H1 (cell line): ENCODE results near the gene EN2. TPM values are rescaled to one million over a fixed set of nuclear protein-coding genes. Genes with fewer than 3 reads are reported as not detected.

Source experiments
- CTCF ChIA-PET: fragments of 300-600 bp; sonication (Branson Sonifier 250); formaldehyde crosslinking; loops from one replicate; lab custom pipeline; 2021; ENCODE audit not compliant: partially characterized antibody; lab: Charles Lee
- POLR2A ChIA-PET: fragments of 300-600 bp; sonication (Branson Sonifier 250); formaldehyde crosslinking; loops from one replicate; lab custom pipeline; 2021; ENCODE audit warnings: inconsistent platforms; ENCODE audit not compliant: partially characterized antibody; lab: Charles Lee
- DNase-seq, 2 experiments: peaks; one replicate each; pipeline versions ENCODE4 v3.0.0 to v3.0.0-alpha.2; 2010 to 2022; ENCODE audit warnings: low spot score in 2 of 2, low read depth in 1 of 2, mixed read lengths in 1 of 2
- FAIRE-seq: peaks from 2 replicates; lab custom pipeline; 2011; peaks lifted over from hg19 to GRCh38; lab: Jason Lieb, UNC
- H2AFZ ChIP-seq: 2 replicates; pipeline ENCODE4 v1.8.1; 2012; ENCODE audit warnings: low read length, inconsistent platforms
- H2AK5ac ChIP-seq: 2 replicates; pipeline ENCODE4 v1.6.1; 2013; ENCODE audit warnings: low read depth, low read length
- H2BK120ac ChIP-seq: replicated peaks from 2 replicates; pipeline ENCODE3; 2013; ENCODE audit warnings: low read depth, low read length, inconsistent platforms
- H2BK12ac ChIP-seq: 2 replicates; pipeline ENCODE4 v1.6.1; 2013; ENCODE audit warnings: low read depth, low read length
- H2BK15ac ChIP-seq: 2 replicates; pipeline ENCODE4 v1.6.1; 2013; ENCODE audit warnings: low read length
- H2BK20ac ChIP-seq: 2 replicates; pipeline ENCODE4 v1.6.1; 2013; ENCODE audit warnings: low read length
- H2BK5ac ChIP-seq: 2 replicates; pipeline ENCODE4 v1.6.1; 2013; ENCODE audit warnings: low read depth, low read length
- H3K14ac ChIP-seq: 2 replicates; pipeline ENCODE4 v1.6.1; 2013; ENCODE audit warnings: inconsistent platforms; ENCODE audit not compliant: insufficient read length
- H3K18ac ChIP-seq: 2 replicates; pipeline ENCODE4 v1.6.1; 2013; ENCODE audit warnings: low read length; ENCODE audit errors: extremely low read depth
- H3K23ac ChIP-seq: 2 replicates; pipeline ENCODE4 v1.6.1; 2013; ENCODE audit warnings: inconsistent platforms; ENCODE audit not compliant: insufficient read length
- H3K23me2 ChIP-seq: 2 replicates; pipeline ENCODE4 v1.6.1; 2013; ENCODE audit warnings: low read depth, low read length
- H3K27ac ChIP-seq: 2 replicates; pipeline ENCODE4 v1.6.1; 2011; ENCODE audit warnings: low read depth, low read length, inconsistent platforms
- H3K27me3 ChIP-seq, 4 experiments: replicated peaks in 1 of 4; 1 replicate in 1 of 4; 2 replicates in 3 of 4; pipeline versions ENCODE4 v1.6.1 to v1.8.1; 2011 to 2013; ENCODE audit warnings: low read length in 3 of 4, mild to moderate bottlenecking in 3 of 4, inconsistent platforms in 2 of 4, mixed read lengths in 2 of 4, moderate library complexity in 1 of 4; ENCODE audit not compliant: control insufficient read depth in 3 of 4, insufficient read depth in 3 of 4; ENCODE audit errors: extremely low read depth in 1 of 4
- H3K36me3 ChIP-seq, 4 experiments: 2 replicates each; pipeline versions ENCODE4 v1.6.1 to v1.8.1; 2011 to 2013; ENCODE audit warnings: mild to moderate bottlenecking in 4 of 4, low read length in 3 of 4, moderate library complexity in 2 of 4, control low read depth in 1 of 4, inconsistent platforms in 1 of 4; ENCODE audit not compliant: insufficient read depth in 4 of 4, control insufficient read depth in 2 of 4
- H3K4ac ChIP-seq: replicated peaks from 2 replicates; pipeline ENCODE3; 2013; ENCODE audit warnings: low read length, low read depth, mixed read lengths, inconsistent platforms; ENCODE audit not compliant: insufficient read length
- H3K4me1 ChIP-seq, 4 experiments: replicated peaks in 1 of 4; 1 replicate in 1 of 4; 2 replicates in 3 of 4; pipeline versions ENCODE4 v1.6.1 to v1.8.1; 2011 to 2013; ENCODE audit warnings: low read length in 3 of 4, inconsistent platforms in 2 of 4, mixed read lengths in 1 of 4; ENCODE audit not compliant: insufficient read depth in 4 of 4, control insufficient read depth in 3 of 4
- H3K4me2 ChIP-seq, 2 experiments: 2 replicates each; pipeline versions ENCODE4 v1.6.1 to v1.8.1; 2011 to 2013; ENCODE audit warnings: low read depth in 2 of 2, low read length in 2 of 2, control low read depth in 1 of 2, inconsistent platforms in 1 of 2, mild to moderate bottlenecking in 1 of 2; ENCODE audit not compliant: insufficient read depth in 1 of 2
- H3K4me3 ChIP-seq, 4 experiments: fragments of 200-600, 300-600 bp in 1 of 4; sonication (generic), shearing (Covaris generic), sonication (Bioruptor Twin) in 1 of 4; 2 replicates each; pipeline versions ENCODE4 v1.5.1 to v1.8.1; 2011 to 2016; ENCODE audit warnings: low read length in 4 of 4, low read depth in 3 of 4, control low read depth in 2 of 4, inconsistent platforms in 2 of 4, mild to moderate bottlenecking in 2 of 4, mixed read lengths in 1 of 4, moderate library complexity in 1 of 4; ENCODE audit not compliant: insufficient read depth in 2 of 4; ENCODE audit errors: extremely low read depth in 1 of 4
- H3K56ac ChIP-seq: replicated peaks from 2 replicates; pipeline ENCODE3; 2013; ENCODE audit warnings: low read depth, mild to moderate bottlenecking, mixed read lengths, low read length, inconsistent platforms; ENCODE audit not compliant: insufficient read length
- H3K79me1 ChIP-seq: 2 replicates; pipeline ENCODE4 v1.6.1; 2013; ENCODE audit warnings: low read depth, low read length, control low read depth
- H3K79me2 ChIP-seq, 2 experiments: 2 replicates each; pipeline versions ENCODE4 v1.6.1 to v1.8.1; 2012 to 2013; ENCODE audit warnings: low read length in 2 of 2, mild to moderate bottlenecking in 2 of 2, inconsistent platforms in 1 of 2; ENCODE audit not compliant: insufficient read depth in 2 of 2, control insufficient read depth in 1 of 2
- H3K9ac ChIP-seq, 4 experiments: replicated peaks in 1 of 4; 1 replicate in 1 of 4; 2 replicates in 3 of 4; pipeline versions ENCODE4 v1.6.1 to v1.8.1; 2011 to 2013; ENCODE audit warnings: low read depth in 3 of 4, low read length in 3 of 4, control low read depth in 2 of 4, mild to moderate bottlenecking in 2 of 4, moderate library complexity in 2 of 4, inconsistent platforms in 1 of 4; ENCODE audit errors: extremely low read depth in 1 of 4
- H3K9me3 ChIP-seq, 2 experiments: 2 replicates each; pipeline versions ENCODE4 v1.6.1 to v1.8.1; 2012 to 2013; ENCODE audit warnings: mild to moderate bottlenecking in 2 of 2, moderate library complexity in 2 of 2, control low read depth in 1 of 2, inconsistent platforms in 1 of 2, low read depth in 1 of 2, low read length in 1 of 2, mixed read lengths in 1 of 2; ENCODE audit not compliant: insufficient read depth in 2 of 2
- H4K20me1 ChIP-seq, 2 experiments: replicated peaks in 1 of 2; 2 replicates each; pipeline versions ENCODE3 to v1.8.1; 2011 to 2013; ENCODE audit warnings: inconsistent platforms in 2 of 2, low read length in 2 of 2, mild to moderate bottlenecking in 1 of 2; ENCODE audit not compliant: insufficient read depth in 2 of 2, control insufficient read depth in 1 of 2
- H4K5ac ChIP-seq: 2 replicates; pipeline ENCODE4 v1.6.1; 2013; ENCODE audit warnings: low read length, low read depth, mixed read lengths, inconsistent platforms; ENCODE audit not compliant: insufficient read length
- H4K8ac ChIP-seq: 2 replicates; pipeline ENCODE4 v1.8.0; 2013; ENCODE audit warnings: mild to moderate bottlenecking, moderate library complexity, low read length, inconsistent platforms; ENCODE audit not compliant: insufficient read depth; ENCODE audit errors: extremely low read depth
- H4K91ac ChIP-seq: replicated peaks from 2 replicates; pipeline ENCODE3; 2013; ENCODE audit warnings: low read length, mixed read lengths, inconsistent platforms; ENCODE audit not compliant: insufficient read length
- BRCA1 ChIP-seq: IDR thresholded peaks from 2 replicates; pipeline ENCODE4 v1.6.1; 2012; ENCODE audit warnings: low read depth, low read length, improper control_type of control experiment
- CBX8 ChIP-seq: fragments of 300-800, 300-1000 bp; sonication (generic); IDR thresholded peaks from 2 replicates; pipeline ENCODE4 v1.7.1; 2016; ENCODE audit warnings: low read depth, low read length, borderline replicate concordance
- EGR1 ChIP-seq: IDR thresholded peaks from 2 replicates; pipeline ENCODE4 v1.6.1; 2011; ENCODE audit warnings: low read depth, low read length, borderline replicate concordance
- GABPA ChIP-seq: IDR thresholded peaks from 2 replicates; pipeline ENCODE4 v1.6.1; 2011; ENCODE audit warnings: mild to moderate bottlenecking, low read length, moderate library complexity, borderline replicate concordance; ENCODE audit not compliant: insufficient read depth
- GTF2F1 ChIP-seq: IDR thresholded peaks from 2 replicates; pipeline ENCODE4 v1.6.1; 2012; ENCODE audit warnings: low read depth, low read length, improper control_type of control experiment, borderline replicate concordance
- HDAC2 ChIP-seq, 2 experiments: fragments of 300-600 bp in 1 of 2; sonication (generic) in 1 of 2; IDR thresholded peaks; 2 replicates each; pipeline ENCODE4 v1.6.1; 2011 to 2012; ENCODE audit warnings: low read depth in 2 of 2, low read length in 2 of 2, mild to moderate bottlenecking in 2 of 2, moderate library complexity in 2 of 2, borderline replicate concordance in 1 of 2, inconsistent platforms in 1 of 2
- KDM1A ChIP-seq: fragments of 200-600, 300-600 bp; sonication (generic); IDR thresholded peaks from 2 replicates; pipeline ENCODE4 v1.7.1; 2016; ENCODE audit warnings: mild to moderate bottlenecking, low read length, borderline replicate concordance
- KDM4A ChIP-seq: IDR thresholded peaks from one replicate; pipeline ENCODE4 v1.7.1; 2012; ENCODE audit warnings: low read depth, mild to moderate bottlenecking, moderate library complexity, low read length, inconsistent platforms; ENCODE audit not compliant: severe bottlenecking
- NRF1 ChIP-seq: IDR thresholded peaks from 2 replicates; pipeline ENCODE4 v1.6.1; 2011; ENCODE audit warnings: mild to moderate bottlenecking, low read depth, low read length, improper control_type of control experiment
- SIRT6 ChIP-seq: IDR thresholded peaks from one replicate; pipeline ENCODE4 v1.7.1; 2012; ENCODE audit warnings: low read length, inconsistent platforms
- SRF ChIP-seq: IDR thresholded peaks from 2 replicates; pipeline ENCODE4 v1.6.1; 2011; ENCODE audit warnings: mild to moderate bottlenecking, low read depth, low read length, moderate library complexity
- TAF7 ChIP-seq: optimal IDR thresholded peaks from 2 replicates; pipeline ENCODE3; 2011; ENCODE audit warnings: low read depth, mild to moderate bottlenecking, inconsistent platforms, low read length, moderate library complexity, borderline replicate concordance
- WGBS, 2 experiments: shearing (Covaris generic) in 1 of 2; methylation state at CpG; one replicate each; pipeline versions ENCODE4 v1.1.6 to v1.1.7; 2013 to 2015; ENCODE audit warnings: low lambda C conversion rate in 2 of 2, mixed read lengths in 2 of 2, inconsistent platforms in 1 of 2, low coverage in 1 of 2, missing lambda C conversion rate in 1 of 2; ENCODE audit not compliant: insufficient replicate concordance in 2 of 2, insufficient coverage in 1 of 2, insufficient read length in 1 of 2; ENCODE audit errors: extremely low coverage in 1 of 2, missing lambda C conversion rate in 1 of 2; 5-methylcytosine and 5-hydroxymethylcytosine counted together
- polyA plus RNA-seq, 7 experiments: library from polyadenylated mRNA; depleted of rRNA in 3 of 7; stranded (reverse) in 5 of 7; unstranded in 2 of 7; fragments of >200 nt in 5 of 7; fragments of 200-250 nt in 2 of 7; gene quantifications; 1 replicate in 5 of 7; 2 replicates in 1 of 7; 4 replicates in 1 of 7; pipeline versions ENCODE4 v1.2.1 to v1.2.3, GENCODE V29; 2011 to 2013; ENCODE audit warnings: missing spikeins in 2 of 7, mixed read lengths in 2 of 7
- total RNA-seq: library from RNA; stranded (reverse); fragmentation: NEBNext Ultra II Directional; extraction: Animal tissue kit (Norgen Biotek cat#: 25700); gene quantifications from 2 replicates; pipeline ENCODE4 v1.2.1, GENCODE V29; 2021
- TF ChIP-seq, protein P1 (sequence below): IDR thresholded peaks from 2 replicates; pipeline ENCODE4 v1.6.1; 2011; ENCODE audit warnings: low read length, improper control_type of control experiment

Gene EN2
- total and polyA plus RNA-seq, 2 of the 8 experiments (the other 6 are each of a cell fraction or from before 2014, with no cell fraction given), result not detected

DNA sequence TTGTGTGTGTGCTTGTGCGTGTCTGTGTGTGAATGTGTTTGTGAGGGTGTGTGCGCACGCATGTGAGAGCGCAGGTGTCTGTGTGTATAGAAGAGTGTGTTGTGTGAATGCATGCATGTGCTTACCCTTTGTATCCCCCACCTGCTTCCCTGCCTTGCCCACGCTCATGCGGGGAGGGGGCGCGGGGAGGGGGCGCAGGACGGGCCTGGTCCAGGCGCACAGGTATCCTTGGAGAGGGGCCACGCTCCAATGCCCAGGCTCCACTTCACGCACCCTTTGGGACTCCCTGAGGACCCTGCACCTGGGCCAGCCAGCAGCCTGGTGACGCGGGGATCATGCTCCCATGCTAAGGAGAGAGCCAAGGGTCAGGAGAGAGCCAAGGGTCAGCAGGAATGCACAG is 47.9 kb upstream of the EN2 start:
- H2BK20ac ChIP-seq, result peak overlapping the region; percentile 8; the same call in 1 of the 2 replicates
- ChIA-PET CTCF (interaction anchor here (1.0 to 1.5 kb wide), 2 partner anchors 14 to 38 kb away, joined by 4 read pairs; no protein-coding TSS in a partner anchor), POLR2A (no interaction called here)
- no peaks in the 10 kb centered on the region for H3K36me3 ChIP-seq
- no peaks in the 10 kb centered on the region for H3K9me3 ChIP-seq
- DNase-seq, result no peak
- H2BK120ac ChIP-seq, result no peak overlapping the region
- WGBS, 2 experiments, result 82% methylated on average over 15 of the region's 15 CpGs; no CpG with 5 or more reads in 1 of the 2 experiments
- peaks cover 0 to 4% (median 1%) of the 10 kb centered on the region in 4 experiments; a peak in 4 of 7 replicates for H3K27me3 ChIP-seq
- H2BK15ac ChIP-seq, result no peak overlapping the region
- H3K4me1 ChIP-seq, result peaks cover 0 to 11% (median 5%) of the 10 kb centered on the region in 4 experiments; a peak in 6 of 7 replicates
- H3K27ac ChIP-seq, result no peak overlapping the region
- H3K79me1 ChIP-seq, result no peaks in the 10 kb centered on the region
- H3K79me2 ChIP-seq, result no peaks in the 10 kb centered on the region
- H3K14ac ChIP-seq, result no peak overlapping the region
- peak overlapping the region; percentile 78 for H2BK12ac ChIP-seq
- H3K4me2 ChIP-seq, result no peak overlapping the region
- H3K9ac ChIP-seq, result no peak overlapping the region
- H3K4me3 ChIP-seq, result no peak overlapping the region
- no peak overlapping the region for H3K23ac ChIP-seq
- no peak overlapping the region for H3K56ac ChIP-seq
- H3K4ac ChIP-seq, result no peak overlapping the region
- H4K20me1 ChIP-seq, result peaks cover 5 to 10% of the 10 kb centered on the region in 2 experiments
- no peak overlapping the region; the same call in 1 of the 2 replicates for H3K18ac ChIP-seq
- no peak overlapping the region for H4K5ac ChIP-seq
- H2BK5ac ChIP-seq, result no peak overlapping the region
- TF ChIP-seq GABPA, result no peak
- TF ChIP-seq NRF1, result no peak
- no peak for TF ChIP-seq CBX8
- TF ChIP-seq TAF7, result no peak
- TF ChIP-seq SIRT6, result no peak
- TF ChIP-seq GTF2F1, result no peak
- TF ChIP-seq KDM1A, result no peak
- no peak for TF ChIP-seq HDAC2 (IDR thresholded peaks at IDR 0.05; ENCODE audit: borderline replicate concordance in 1 of 2, low read depth in 2 of 2, low read length in 2 of 2)
- TF ChIP-seq, protein P1, sequence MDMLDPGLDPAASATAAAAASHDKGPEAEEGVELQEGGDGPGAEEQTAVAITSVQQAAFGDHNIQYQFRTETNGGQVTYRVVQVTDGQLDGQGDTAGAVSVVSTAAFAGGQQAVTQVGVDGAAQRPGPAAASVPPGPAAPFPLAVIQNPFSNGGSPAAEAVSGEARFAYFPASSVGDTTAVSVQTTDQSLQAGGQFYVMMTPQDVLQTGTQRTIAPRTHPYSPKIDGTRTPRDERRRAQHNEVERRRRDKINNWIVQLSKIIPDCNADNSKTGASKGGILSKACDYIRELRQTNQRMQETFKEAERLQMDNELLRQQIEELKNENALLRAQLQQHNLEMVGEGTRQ, result no peak
- TF ChIP-seq EGR1, result no peak
- no peak for TF ChIP-seq KDM4A
- no peak for TF ChIP-seq SRF
- TF ChIP-seq BRCA1, result no peak
- peak overlapping the region; percentile 52 for H4K91ac ChIP-seq
- no peak overlapping the region for H4K8ac ChIP-seq
- H3K23me2 ChIP-seq, result peaks cover 12% of the 10 kb centered on the region; the same call in 1 of the 2 replicates
- FAIRE-seq, result no peak
- no peak overlapping the region for H2AFZ ChIP-seq
- H2AK5ac ChIP-seq, result peak overlapping the region; percentile 92; the same call in 1 of the 2 replicates
